GM18868 (cell line): ENCODE results near the gene SOCS1.

Experiments used
- ATAC-seq: cut with Tn5 transposase; IDR thresholded peaks from one replicate; pipeline ENCODE4 v1.9.1; 2021; ENCODE audit warnings: mild to moderate bottlenecking, moderate library complexity; ENCODE audit not compliant: unreplicated experiment

The SOCS1 gene

DNA sequence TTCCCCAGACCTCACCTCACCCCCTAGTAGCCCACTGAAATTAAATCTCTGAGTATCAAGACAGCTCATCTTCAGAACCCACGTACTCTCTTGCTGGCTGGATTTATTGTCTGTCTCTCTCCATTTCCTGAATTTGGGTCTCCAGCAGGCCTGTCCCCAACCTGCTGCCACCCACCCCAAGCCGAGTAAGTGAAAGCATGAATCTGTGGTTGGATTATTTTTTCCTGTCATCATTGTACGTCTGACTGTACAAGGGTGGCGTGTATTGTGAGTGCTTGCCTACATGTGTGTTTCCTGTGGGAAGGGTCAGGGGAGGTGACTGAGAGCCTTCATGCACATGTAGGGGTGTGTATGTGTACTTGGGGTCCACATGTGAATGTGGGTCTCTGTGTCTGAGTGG lies 7.7 kb upstream of the SOCS1 start:
- no peak for ATAC-seq

DNA sequence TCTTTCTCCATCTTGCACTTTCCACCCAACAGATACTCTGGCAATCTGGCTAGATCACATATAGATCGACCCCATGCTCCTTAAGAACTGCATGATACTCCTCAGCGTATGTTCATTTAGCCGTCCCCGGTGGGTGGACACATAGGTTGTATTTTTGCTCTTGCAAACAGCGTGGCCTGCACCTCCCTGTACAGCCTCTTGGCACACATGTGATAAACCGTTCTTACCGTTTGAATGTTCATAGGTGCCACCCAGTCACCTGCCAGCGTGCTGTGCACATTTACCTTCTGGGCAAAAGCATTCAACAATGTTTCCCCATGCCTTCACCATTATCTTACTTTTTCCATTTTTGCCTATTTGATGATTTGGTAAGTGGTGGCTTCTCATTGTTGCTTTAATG lies 6.9 kb upstream of the SOCS1 start:
- no peak for ATAC-seq

- ATAC-seq, result no peak
These were observed 4.6 kb upstream of the SOCS1 start for GRCh38 chr16:11260596-11260966.

GRCh38 chr16:11259655-11260595 lies 3.9 kb upstream of the SOCS1 start:
- no peak for ATAC-seq

GRCh38 chr16:11258553-11259492 lies 2.8 kb upstream of the SOCS1 start:
- ATAC-seq, result no peak

GRCh38 chr16:11257131-11257938 lies 1.3 kb upstream of the SOCS1 start:
- ATAC-seq, result no peak

DNA sequence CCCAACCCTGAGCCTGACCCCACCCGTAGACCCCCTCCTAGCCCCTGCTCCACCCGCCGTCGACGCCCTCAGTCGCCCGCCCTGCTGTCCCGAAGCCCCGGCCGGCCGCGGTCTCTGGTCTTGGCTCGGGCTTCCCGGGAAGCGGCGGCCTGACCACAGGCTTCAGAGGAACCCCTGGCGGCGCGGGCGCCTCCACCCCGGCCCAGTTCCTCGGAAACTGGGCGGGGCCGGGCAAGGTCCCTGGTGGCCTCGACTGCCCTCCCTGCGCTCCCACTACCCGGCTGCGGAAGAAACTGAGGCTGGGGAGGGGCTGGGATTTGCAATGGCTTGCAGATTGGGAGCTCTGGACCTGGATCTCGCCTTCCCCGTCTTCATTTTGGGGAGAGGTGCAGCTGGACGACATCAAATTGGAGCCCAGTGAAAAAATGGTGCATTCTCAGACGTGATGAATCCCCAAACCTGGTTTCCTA lies 692 bp upstream of the SOCS1 start:
- ATAC-seq, result no peak

- no peak for ATAC-seq
These were observed 879 bp downstream of the SOCS1 start for GRCh38 chr16:11254913-11255736.

GRCh38 chr16:11253995-11254912 lies 1.8 kb downstream of the SOCS1 start:
- ATAC-seq, result no peak

GRCh38 chr16:11253009-11253994 lies 2.7 kb downstream of the SOCS1 start:
- no peak for ATAC-seq

DNA sequence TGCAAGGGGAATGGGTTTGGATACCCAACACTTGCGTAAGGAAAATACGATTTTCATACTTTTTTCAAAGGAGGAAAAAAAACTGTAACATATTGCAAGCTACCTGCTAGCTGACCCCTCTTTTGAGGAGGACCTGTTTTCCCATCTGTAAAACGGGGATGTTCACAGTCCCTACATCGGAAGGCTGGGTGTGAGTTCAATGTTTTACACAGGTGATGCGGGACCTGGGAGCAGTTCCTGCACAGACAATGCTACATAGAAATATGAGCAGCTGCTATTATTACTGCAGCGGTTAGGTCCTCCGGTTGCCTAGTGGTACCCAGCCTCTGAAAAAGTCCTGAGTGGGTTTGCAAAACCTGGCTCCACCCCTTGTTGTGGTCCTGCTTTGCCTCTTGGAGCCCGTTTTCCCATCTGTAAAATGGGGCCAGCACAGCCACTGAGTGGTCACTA lies 3.5 kb downstream of the SOCS1 start:
- ATAC-seq, result no peak

DNA sequence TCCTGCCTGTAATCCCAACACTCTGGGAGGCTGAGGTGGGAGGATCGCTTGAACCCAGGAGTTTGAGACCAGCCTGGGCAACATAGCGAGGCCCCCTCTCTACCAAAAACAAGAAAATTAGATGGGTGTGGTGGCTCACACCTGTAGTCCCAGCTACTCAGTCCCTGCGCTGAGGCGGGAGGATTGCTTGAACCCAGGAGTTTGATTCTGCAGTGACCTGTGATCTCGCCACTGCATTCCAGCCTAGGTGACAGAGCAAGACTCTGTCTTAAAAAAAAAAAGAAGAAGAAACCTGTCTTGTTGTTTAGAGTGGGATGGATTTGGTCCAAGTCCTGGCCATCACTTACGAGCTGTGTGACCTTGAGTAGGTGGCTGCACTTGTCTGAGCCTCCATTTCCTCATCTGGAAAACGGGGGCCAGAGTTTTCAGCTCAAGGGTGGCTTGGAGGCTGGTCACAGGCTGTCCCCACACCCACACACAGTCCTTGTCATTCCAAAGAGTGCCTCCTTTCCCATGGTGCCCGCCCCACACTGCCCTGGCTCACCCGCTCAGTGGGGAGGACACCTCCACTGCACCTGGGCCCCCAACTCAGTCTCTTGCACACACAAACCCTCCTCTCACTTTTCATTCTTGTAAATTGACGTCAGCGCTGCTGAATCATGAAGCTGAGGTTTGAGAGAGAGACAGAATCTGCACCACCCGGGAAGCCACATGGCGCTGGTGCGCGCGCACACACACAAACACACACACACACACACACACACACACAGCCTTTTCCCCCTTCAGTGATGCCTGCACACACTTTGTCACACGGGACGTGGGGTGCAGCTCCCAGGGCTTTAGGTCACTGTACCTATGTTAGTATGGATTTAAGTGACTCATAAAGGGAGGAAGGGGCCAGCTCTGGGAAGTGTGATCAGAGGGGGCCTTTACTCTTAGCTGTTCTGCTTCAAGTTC lies 4.2 kb downstream of the SOCS1 start:
- ATAC-seq, result no peak

GRCh38 chr16:11250786-11251524 lies 5.0 kb downstream of the SOCS1 start:
- ATAC-seq, result no peak

GRCh38 chr16:11250091-11250785 lies 5.8 kb downstream of the SOCS1 start:
- no peak for ATAC-seq
